Bronchial epithelial cell (primary cell): ENCODE results near the gene ABLIM2. TPM values are rescaled to one million over a fixed set of nuclear protein-coding genes. Genes with fewer than 3 reads are reported as not detected.
A peak's percentile ranks its signal among the peaks of the same experiment; 100 is the strongest.

ENCODE experiments used
- DNase-seq: peaks from one replicate; pipeline ENCODE4 v3.0.0-alpha.2; 2010; ENCODE audit warnings: low read depth
- FAIRE-seq: peaks from 2 replicates; lab custom pipeline; 2011; peaks lifted over from hg19 to GRCh38; lab: Jason Lieb, UNC
- H3K27me3 ChIP-seq: 2 replicates; pipeline ENCODE4 v1.5.1; 2011; ENCODE audit warnings: low read length; ENCODE audit not compliant: control insufficient read depth, insufficient read depth
- H3K36me3 ChIP-seq: 2 replicates; pipeline ENCODE4 v1.5.1; 2011; ENCODE audit warnings: low read length; ENCODE audit not compliant: control insufficient read depth, insufficient read depth
- H3K4me3 ChIP-seq: 2 replicates; pipeline ENCODE4 v1.5.1; 2011; ENCODE audit warnings: mild to moderate bottlenecking, low read depth, low read length, control low read depth
- total RNA-seq: library from RNA; depleted of rRNA; stranded (reverse); fragments of >200 nt; gene quantifications from 2 replicates; pipeline ENCODE4 v1.2.1, GENCODE V29; 2014
- TF ChIP-seq, protein P1 (sequence below): IDR thresholded peaks from 2 replicates; pipeline ENCODE4 v1.5.1; 2011; ENCODE audit warnings: mild to moderate bottlenecking, moderate library complexity, low read length, control low read depth, inconsistent platforms; ENCODE audit not compliant: insufficient read depth, severe bottlenecking

ABLIM2 gene
- total RNA-seq, 1 donor from 2014 or later: 1.1 TPM

DNA sequence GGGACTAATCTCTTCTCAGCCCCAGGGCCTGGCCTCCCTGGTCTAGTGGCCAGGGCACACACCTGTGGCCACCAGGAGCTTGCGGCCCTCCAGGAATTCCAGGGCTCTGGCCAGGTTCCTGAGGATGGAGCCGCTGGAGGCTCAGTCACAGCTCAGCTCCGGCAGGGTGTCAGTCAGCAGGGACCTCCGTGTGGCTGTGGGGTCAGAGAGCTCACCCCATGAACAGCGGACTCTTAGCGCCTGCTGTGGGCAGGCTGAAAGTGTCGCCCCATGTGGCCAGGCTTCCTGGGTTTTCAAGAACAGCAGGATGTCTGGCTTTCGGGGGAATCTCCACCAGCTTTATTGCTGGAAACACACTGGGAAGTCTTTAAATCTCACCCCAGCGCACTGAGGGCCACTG, 21.2 kb upstream of the ABLIM2 start:
- DNase-seq: no peak
- Histone ChIP-seq H3K27me3 (no peaks in the 10 kb centered on the region), H3K4me3 (no peak overlapping the region), H3K36me3 (no peaks in the 10 kb centered on the region)
- FAIRE-seq: no peak
- TF ChIP-seq, protein P1, sequence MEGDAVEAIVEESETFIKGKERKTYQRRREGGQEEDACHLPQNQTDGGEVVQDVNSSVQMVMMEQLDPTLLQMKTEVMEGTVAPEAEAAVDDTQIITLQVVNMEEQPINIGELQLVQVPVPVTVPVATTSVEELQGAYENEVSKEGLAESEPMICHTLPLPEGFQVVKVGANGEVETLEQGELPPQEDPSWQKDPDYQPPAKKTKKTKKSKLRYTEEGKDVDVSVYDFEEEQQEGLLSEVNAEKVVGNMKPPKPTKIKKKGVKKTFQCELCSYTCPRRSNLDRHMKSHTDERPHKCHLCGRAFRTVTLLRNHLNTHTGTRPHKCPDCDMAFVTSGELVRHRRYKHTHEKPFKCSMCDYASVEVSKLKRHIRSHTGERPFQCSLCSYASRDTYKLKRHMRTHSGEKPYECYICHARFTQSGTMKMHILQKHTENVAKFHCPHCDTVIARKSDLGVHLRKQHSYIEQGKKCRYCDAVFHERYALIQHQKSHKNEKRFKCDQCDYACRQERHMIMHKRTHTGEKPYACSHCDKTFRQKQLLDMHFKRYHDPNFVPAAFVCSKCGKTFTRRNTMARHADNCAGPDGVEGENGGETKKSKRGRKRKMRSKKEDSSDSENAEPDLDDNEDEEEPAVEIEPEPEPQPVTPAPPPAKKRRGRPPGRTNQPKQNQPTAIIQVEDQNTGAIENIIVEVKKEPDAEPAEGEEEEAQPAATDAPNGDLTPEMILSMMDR: no peak

DNA sequence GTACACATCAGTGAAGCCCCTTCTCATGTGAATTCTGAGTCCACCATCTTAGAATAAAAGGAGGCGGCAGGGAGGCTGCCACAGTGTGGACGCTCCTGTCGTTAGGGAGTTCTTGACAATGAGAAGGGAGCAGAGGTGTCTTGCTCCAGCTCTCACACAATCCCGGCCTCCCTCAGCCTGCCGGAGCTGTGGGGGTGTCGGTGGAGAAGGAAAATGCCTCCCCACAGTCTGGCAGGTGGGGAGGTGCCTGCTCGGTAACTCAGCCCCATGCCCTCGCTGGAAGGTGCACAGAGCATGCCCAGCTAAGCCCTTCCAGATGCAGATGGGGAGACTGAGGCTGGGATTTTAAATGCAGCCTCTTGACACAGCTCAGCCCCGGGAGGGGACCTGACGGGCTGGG, 20.5 kb upstream of the ABLIM2 start:
- DNase-seq (no peak), FAIRE-seq (no peak)
- TF ChIP-seq, protein P1: no peak
- Histone ChIP-seq H3K27me3 (no peaks in the 10 kb centered on the region), H3K36me3 (no peaks in the 10 kb centered on the region), H3K4me3 (no peak overlapping the region)

DNA sequence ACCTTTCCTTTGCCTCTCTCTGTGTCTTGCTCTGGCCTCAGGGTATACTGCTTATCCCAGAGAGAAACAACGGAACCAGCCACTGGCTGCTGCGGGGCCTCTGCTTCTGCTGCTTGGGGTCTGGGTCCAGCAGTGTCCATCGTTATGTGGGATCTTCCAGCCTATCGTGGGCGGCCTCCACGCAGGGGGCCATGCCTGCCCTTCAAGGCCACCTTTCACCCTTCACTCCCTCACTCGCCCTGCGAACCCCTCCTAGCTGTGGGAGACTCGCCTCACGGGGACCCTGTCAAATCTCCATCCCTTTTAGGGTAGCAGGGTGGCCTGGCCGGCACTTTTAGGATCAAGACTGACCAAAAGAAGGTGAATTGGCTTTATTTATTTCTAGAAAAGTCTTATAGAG, 19.3 kb upstream of the ABLIM2 start:
- H3K27me3 ChIP-seq: no peaks in the 10 kb centered on the region
- no peaks in the 10 kb centered on the region for H3K36me3 ChIP-seq
- H3K4me3 ChIP-seq: no peak overlapping the region
- TF ChIP-seq, protein P1: no peak
- FAIRE-seq (no peak), DNase-seq (no peak)

DNA sequence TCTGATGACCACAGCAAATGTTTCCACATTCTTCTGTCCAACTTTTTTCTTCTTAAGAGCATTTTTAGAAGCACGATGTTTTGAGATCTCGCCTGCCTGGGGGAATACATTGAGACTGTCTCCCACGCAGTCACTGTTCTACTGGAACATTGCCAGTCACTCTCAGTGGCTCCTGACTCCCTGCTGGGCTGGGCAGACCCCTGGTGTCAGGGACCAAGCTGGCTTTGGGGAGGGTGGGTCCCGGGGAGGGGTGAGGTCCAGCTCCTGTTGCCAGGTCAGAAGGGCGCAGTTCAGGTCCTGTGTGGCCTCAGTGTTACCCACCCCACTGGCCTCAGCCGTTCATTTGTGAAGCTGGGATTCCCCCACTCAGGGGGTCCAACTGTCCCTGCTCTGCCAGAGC, 18.9 kb upstream of the ABLIM2 start:
- no peak for FAIRE-seq
- H3K36me3 ChIP-seq: no peaks in the 10 kb centered on the region
- TF ChIP-seq, protein P1: no peak
- H3K27me3 ChIP-seq: no peaks in the 10 kb centered on the region
- no peak overlapping the region for H3K4me3 ChIP-seq
- DNase-seq: no peak

DNA sequence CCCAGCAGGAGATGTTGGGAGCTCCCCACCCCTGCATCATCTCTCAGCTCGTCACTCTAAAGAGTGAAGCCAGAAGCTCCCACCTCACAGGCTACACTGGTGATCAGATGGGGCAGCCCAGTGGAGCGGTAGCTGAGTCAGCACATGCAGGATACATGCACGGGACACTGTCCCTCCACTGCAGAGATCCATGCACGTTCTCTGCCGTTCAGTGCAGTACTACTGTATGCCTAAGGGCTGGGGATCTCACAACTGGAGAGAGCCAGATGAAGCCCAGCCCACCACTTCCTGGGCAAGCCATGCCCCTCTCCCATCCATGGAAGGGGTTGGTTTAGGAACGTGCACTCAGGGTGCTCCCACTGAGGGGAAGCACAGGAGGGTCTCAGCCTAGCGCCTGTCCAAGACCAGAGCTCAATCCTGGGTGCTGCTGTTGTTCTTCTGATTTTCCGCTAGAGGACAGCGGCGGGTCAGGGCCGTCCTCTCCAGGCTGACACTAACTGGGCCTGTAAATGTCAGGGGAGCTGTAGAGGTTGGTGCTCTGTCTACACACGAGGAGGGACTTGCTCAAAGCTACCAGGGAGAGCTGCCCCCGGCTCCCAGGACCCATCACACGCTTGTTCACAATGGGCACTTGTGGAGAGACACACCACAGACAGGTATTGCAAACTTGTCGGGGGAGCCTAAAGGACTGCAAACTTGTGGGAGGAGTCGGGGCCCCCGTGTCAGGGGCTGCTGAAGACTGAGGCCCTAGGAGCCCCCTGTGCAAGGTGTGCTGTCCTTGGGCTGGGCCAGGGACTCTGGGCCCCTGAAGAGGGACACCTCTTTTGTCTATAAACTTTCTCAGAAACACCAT, 18.2 kb upstream of the ABLIM2 start:
- H3K27me3 ChIP-seq: no peaks in the 10 kb centered on the region
- FAIRE-seq: peak; percentile 93
- peak; percentile 42 for DNase-seq
- no peak overlapping the region for H3K4me3 ChIP-seq
- TF ChIP-seq, protein P1: peak; percentile 98
- H3K36me3 ChIP-seq: no peaks in the 10 kb centered on the region
